ENCODE measurements around the gene RPL9. TPM values are rescaled to one million over a fixed set of nuclear protein-coding genes. Genes with fewer than 3 reads are reported as not detected.
"Not testable (repeated sequence)": the region's sequence is repeated elsewhere in the genome, so short reads cannot be mapped to it uniquely, and the experiment has no call there.

RPL9 gene
- total RNA-seq, 4 donors from 2014 or later = 2,242 to 7,905 (median 4,182) TPM

DNA sequence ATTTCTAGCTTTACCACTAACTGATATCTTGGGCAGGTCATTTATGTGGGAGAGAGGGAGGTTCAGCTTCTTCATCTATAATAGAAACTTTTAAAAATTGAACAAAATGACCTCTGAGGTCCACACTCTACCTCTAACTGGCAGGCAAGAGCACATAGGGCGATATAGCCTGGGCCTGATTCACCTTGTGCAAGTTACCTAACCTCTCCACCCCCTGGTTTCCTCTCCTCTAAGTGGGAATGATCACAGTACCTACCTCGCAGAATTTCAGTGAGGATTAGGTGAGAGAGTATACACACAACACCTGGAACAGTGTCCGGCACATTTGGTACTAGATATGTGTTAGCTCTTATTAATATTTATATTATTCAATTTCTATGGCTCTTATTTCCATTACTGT lies 36.5 kb downstream of the RPL9 start:
- Histone ChIP-seq H3K36me3 (no peaks in the 10 kb centered on the region), H3K4me3 (no peak overlapping the region), H3K4me1 (peaks cover 0 to 3% (median 0%) of the 10 kb centered on the region in 3 donors), H3K9me3 (no peaks in the 10 kb centered on the region), H3K27me3 (no peaks in the 10 kb centered on the region), H3K27ac (no peak overlapping the region)
- no peak for TF ChIP-seq POLR2A (IDR thresholded peaks at IDR 0.05)
- TF ChIP-seq, protein P1, sequence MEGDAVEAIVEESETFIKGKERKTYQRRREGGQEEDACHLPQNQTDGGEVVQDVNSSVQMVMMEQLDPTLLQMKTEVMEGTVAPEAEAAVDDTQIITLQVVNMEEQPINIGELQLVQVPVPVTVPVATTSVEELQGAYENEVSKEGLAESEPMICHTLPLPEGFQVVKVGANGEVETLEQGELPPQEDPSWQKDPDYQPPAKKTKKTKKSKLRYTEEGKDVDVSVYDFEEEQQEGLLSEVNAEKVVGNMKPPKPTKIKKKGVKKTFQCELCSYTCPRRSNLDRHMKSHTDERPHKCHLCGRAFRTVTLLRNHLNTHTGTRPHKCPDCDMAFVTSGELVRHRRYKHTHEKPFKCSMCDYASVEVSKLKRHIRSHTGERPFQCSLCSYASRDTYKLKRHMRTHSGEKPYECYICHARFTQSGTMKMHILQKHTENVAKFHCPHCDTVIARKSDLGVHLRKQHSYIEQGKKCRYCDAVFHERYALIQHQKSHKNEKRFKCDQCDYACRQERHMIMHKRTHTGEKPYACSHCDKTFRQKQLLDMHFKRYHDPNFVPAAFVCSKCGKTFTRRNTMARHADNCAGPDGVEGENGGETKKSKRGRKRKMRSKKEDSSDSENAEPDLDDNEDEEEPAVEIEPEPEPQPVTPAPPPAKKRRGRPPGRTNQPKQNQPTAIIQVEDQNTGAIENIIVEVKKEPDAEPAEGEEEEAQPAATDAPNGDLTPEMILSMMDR (IDR thresholded peaks at IDR 0.05) = no peak
- no peak for DNase-seq
- intact Hi-C loops (cut with DNase I) = no loop called here
- WGBS, 2 donors = 83 to 92% methylated on average over 3 of the region's 3 CpGs

DNA sequence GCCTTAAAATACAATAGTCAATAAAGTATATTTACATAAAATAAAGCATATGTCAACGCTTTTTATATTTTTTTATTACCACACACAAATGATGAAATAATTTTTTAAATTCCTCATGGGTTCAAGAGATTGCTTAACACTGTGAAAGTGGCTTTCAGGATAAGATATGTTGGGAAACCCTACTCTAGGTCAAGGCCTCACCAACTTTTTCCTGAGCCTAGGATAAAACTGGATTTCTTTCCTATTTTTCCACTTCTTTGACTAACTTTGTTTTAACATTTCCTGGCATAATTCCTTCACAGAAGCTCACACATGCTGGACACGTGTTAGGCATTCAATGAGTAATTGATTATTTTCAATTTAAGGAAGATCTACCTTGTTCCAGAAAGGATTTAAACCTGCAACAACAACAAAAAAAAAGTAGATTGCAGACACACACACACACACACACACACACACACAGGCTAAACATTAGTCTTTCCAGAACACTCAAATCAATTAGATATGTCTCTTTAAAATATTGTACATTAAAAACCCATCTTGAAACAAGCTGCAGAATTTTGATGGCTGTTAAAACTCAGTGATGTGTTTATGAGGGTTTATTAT lies 42.9 kb downstream of the RPL9 start:
- intact Hi-C loops (cut with DNase I) = no loop called here
- no peak overlapping the region for H3K4me3 ChIP-seq
- DNase-seq = no peak
- no peaks in the 10 kb centered on the region for H3K4me1 ChIP-seq
- WGBS, 2 donors = 42 to 56% methylated on average over 2 of the region's 2 CpGs
- H3K9me3 ChIP-seq = no peaks in the 10 kb centered on the region
- no peak overlapping the region for H3K27ac ChIP-seq
- H3K27me3 ChIP-seq = no peaks in the 10 kb centered on the region
- TF ChIP-seq, protein P1 (IDR thresholded peaks at IDR 0.05) = no peak
- no peak for TF ChIP-seq POLR2A (IDR thresholded peaks at IDR 0.05)
- no peaks in the 10 kb centered on the region for H3K36me3 ChIP-seq

DNA sequence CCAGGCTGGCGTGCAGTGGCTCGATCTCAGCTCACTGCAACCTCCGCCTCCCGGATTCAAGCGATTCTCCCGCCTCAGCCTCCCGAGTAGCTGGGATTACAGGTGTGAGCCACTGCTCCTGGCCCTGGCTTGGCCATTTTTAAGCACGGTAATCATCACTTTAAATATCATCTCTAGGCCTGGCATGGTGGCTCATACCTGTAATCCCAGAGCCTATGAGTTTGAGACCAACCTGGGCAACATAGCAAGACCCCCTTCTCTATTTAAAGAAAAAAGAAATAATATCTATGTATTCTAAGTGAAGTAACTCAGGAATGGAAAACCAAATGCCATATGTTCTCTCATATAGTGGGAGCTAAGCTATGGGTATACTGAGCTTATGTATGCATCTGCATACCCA lies 47.2 kb downstream of the RPL9 start:
- DNase-seq, H3K4me3 ChIP-seq: not testable (repeated sequence)
- 90 to 100% methylated on average over 7 to 8 of the region's 8 CpGs for WGBS, 2 donors

DNA sequence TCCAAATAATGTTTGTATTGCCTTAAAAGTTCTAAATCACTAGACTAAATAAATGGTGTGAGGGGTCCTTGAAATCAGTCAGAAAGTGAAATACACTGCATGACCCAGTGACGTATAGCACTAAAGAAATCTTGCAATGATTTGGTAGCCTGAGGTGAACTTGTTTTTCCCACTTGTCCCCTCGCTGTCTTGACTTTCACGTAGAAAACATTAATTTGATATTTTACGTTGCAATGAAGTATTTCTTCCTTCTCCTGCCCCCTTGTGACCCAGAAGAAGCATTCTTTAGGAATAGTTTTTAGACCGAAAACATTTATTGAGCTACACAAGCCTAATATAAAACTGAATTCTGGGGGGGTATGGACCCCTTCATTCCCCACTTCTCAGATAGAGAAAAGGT lies 48.3 kb downstream of the RPL9 start:
- no peak for DNase-seq
- Histone ChIP-seq H3K4me1 (no peaks in the 10 kb centered on the region), H3K36me3 (no peaks in the 10 kb centered on the region), H3K9me3 (no peaks in the 10 kb centered on the region), H3K27ac (no peak overlapping the region), H3K4me3 (no peak overlapping the region), H3K27me3 (no peaks in the 10 kb centered on the region)
- WGBS, 2 donors = 46 to 50% methylated on average over 5 of the region's 5 CpGs
- TF ChIP-seq, protein P1 (IDR thresholded peaks at IDR 0.05) = no peak
- no peak for TF ChIP-seq POLR2A (IDR thresholded peaks at IDR 0.05)
- intact Hi-C loops (cut with DNase I) = no loop called here

More for the DNA sequence above, 47.2 kb downstream of the RPL9 start:
- H3K4me1 ChIP-seq; H3K27ac ChIP-seq; intact Hi-C loops (cut with DNase I); H3K36me3 ChIP-seq; H3K9me3 ChIP-seq; H3K27me3 ChIP-seq: not testable (repeated sequence)

DNA sequence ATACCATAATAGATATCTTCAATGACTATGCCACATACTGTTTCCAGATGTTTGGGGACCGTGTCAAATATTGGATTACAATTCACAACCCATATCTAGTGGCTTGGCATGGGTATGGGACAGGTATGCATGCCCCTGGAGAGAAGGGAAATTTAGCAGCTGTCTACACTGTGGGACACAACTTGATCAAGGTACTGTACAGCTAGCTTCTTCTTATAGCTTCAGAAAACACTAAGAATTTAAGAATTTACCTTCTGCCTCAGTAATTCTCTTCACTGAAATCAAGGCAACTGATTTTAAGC lies 51.2 kb downstream of the RPL9 start:
- no peaks in the 10 kb centered on the region for H3K36me3 ChIP-seq
- intact Hi-C loops (cut with DNase I) = no loop called here
- no peak overlapping the region for H3K4me3 ChIP-seq
- H3K9me3 ChIP-seq = no peaks in the 10 kb centered on the region
- DNase-seq = no peak
- no peaks in the 10 kb centered on the region for H3K4me1 ChIP-seq
- 63 to 90% methylated on average over 1 of the region's 1 CpG for WGBS, 2 donors
- no peak overlapping the region for H3K27ac ChIP-seq
- H3K27me3 ChIP-seq = no peaks in the 10 kb centered on the region
- no peak for TF ChIP-seq POLR2A (IDR thresholded peaks at IDR 0.05)
- TF ChIP-seq, protein P1 (IDR thresholded peaks at IDR 0.05) = no peak

Measured in esophagus squamous epithelium (tissue), 5 donors.